Measurements from ENCODE around the gene UBR4.

DNA sequence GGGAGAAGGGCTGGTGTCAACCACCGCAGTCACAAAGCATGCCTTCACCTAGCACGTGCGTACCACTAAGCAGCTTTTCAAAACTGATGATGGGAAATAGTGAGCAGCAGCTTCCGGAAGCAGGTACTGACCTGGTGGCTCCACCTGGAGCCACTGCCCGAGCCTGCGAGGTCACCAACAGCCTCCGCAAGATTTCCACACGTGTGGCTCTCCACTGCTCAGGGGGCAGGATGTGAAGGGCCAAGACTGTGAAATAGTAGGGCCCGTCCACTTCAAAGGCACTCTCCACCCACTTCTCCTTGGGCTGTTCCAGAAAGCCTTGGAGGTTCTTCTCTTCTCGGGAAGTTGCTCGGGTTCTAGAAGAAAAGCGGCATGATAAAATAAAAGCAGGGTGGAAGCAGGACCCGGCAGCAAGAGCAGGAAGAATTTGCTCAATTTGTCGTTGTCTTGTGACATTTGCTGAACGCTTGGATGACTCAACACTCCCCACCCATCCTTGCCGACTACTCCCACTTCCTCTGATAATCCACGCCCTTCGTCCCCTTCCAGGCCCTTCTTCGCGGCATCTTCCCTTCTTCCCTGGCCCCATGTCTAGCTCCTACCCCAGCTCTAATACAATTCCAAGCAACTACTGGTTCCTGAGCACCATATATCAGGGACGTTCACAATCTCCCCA lies 128.7 kb downstream of the UBR4 start:
- TF ChIP-seq TCF12 (IDR thresholded peaks at IDR 0.05; ENCODE audit: low read depth, low read length) (no peak), POLR2A (IDR thresholded peaks at IDR 0.05; ENCODE audit: control extremely low read depth in 1 of 2, low read depth in 2 of 2, low read length in 2 of 2) (no peak)
- TF ChIP-seq, protein P1, sequence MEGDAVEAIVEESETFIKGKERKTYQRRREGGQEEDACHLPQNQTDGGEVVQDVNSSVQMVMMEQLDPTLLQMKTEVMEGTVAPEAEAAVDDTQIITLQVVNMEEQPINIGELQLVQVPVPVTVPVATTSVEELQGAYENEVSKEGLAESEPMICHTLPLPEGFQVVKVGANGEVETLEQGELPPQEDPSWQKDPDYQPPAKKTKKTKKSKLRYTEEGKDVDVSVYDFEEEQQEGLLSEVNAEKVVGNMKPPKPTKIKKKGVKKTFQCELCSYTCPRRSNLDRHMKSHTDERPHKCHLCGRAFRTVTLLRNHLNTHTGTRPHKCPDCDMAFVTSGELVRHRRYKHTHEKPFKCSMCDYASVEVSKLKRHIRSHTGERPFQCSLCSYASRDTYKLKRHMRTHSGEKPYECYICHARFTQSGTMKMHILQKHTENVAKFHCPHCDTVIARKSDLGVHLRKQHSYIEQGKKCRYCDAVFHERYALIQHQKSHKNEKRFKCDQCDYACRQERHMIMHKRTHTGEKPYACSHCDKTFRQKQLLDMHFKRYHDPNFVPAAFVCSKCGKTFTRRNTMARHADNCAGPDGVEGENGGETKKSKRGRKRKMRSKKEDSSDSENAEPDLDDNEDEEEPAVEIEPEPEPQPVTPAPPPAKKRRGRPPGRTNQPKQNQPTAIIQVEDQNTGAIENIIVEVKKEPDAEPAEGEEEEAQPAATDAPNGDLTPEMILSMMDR (IDR thresholded peaks at IDR 0.05; ENCODE audit: control extremely low read depth in 1 of 3, insufficient read depth in 1 of 3, low read depth in 1 of 3, low read length in 3 of 3) = no peak
